Stimulated activated CD8-positive, alpha-beta memory T cell treated with anti-CD3 and anti-CD28 coated beads, Interleukin-12 subunit alpha, Interleukin-12 subunit beta, amount 100 ng/mL, for 1 hour (primary cell): ENCODE data around the gene GINS2.

Experiments
- DNase-seq: peaks from one replicate; pipeline ENCODE4 v3.0.0-alpha.2; 2020; ENCODE audit warnings: low read depth

Gene GINS2

GRCh38 chr16:85716022-85716679, 27.4 kb upstream of the GINS2 start:
- no peak for DNase-seq

DNA sequence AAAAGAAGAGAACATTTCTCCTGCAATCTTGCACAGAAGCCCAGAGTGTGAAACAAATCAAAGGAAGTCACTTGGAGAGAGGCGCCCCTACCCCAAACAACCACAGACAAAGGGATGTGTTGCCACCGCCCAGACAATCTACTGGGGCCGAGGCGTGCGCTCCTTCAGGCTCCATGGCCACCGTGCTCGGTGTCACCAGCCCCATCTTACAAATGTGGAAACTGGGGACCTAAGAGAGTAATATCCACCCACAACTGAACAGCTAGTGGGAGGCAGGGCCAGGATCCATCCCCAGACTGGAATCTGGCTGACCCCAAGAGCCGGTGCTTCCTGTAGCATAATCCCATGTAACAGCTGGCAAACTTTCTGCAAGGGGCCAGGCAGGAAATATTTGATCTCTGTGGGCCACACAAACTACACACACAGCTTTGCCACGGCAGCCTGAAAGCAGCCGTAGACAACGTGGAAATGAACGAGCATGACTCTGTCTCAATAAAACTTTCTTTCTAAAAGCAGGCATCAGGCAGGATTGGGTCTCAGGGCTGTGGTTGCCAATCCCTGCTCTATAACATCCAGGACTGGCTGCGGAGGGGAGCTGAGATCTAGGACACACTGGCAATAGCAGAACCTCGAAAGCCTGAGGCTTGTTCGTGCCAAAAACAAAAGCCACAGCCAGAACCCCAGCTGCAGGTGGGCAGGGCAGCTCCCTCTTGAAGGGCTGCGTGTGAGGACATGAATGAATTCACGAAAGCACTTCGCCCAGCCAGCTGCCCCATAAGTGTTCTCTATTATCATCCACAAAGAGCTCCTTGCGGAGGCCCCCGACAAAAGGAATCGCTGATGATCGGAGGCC, 26.6 kb upstream of the GINS2 start:
- no peak for DNase-seq

DNA sequence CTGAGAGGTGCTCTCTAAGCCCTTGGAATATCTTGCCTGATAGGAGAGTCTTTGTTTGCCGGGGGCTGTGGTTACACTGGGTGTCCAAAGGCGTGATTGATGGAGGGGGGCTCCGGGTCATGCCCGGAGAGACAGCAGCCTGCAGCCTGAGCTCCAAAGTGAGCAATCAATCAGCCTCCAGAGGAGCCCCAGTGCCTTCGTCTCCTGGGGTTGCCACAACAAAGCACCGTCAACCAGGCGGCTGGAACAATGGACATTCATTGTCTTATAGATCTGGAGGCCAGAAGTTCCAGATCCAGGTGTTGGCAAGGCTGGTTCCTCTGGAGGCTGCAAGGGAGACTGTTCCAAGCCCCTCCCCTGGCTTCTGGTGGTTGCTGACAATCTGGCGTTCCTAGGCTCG, 24.0 kb upstream of the GINS2 start:
- DNase-seq: no peak

DNA sequence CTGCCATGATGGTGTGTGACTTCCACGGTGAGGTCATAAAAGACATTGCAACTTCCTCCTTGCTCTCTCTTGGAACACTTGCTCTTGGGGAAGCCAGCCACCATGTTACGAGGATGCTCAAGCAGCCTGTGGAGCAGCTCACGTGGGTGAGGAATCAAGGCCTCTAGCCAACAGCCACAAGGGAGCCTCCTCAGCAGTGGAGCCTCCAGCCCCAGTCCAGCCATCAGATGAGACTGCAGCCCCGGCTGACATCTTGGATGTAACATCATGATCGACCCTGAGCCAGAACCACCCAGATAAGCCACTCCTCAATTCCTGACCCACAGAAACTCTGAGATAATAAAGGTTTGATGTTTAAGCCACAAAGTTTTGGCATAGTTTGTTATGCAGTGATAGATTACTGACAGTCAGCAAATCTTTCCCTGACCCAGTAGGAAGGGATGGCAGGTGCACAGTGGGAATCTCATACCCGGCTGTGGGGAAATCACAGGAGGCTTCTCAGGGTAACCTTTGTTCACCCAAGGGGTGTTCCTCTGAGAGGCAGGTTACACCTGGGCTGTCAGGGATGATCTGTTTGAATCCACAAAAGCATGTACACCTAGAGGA, 23.3 kb upstream of the GINS2 start:
- no peak for DNase-seq

DNA sequence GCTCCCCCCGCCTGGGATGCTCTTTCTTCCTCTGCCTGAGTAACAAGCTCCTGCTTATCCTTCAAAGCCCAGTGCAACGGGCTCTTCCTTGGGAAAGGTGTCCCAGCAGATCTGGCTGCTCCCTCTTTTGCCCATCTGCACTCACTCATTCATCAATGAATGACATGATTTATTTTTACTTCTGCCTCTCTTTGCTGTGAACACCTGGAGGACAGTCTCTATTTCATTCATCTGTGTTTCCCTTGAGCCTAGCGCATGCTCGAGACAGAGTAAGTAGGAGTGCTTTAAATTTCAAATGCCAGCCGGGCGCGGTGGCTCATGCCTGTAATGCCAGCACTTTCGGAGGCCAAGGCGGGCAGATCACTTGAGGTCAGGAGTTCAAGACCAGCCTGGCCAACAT, 22.0 kb upstream of the GINS2 start:
- no peak for DNase-seq

DNA sequence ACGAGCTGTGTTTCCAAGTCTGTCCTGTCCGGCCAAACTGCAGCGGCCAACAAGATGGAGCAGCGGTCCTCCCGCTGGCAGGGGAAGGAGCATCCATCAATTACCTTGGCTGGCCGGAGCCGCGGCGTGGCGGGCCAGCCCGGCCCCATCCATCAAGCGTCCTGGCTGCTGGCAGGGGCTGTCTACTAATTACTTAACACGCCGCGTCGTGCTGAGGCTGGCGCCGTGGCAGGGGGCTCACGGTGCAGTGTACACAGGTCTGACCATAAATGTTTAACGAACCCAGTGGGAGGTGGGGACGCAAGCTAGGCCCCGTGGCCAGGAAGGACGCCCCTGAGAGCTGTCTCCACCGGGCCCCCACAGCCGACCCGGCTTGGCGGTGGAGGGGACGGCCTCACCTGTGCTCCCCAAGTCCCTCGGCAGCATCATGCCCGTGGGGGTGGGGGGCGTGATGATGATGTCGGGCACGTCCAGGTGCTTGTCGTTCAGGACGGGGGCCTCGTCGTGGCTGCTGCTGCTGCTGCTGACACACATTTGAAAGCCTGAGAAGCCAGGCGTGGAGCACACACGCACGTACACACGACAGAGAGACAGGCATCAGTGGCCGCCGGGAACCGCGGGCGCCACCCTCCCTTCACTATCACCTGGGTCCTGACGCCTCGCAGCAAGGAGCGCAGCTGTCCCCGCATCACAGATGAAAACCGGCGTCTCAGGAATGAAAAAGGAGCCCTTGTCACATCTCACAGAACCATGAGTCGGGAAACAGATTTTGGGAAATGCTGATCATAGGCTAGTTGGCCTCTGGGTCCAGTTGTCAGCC, 21.2 kb upstream of the GINS2 start:
- no peak for DNase-seq

DNA sequence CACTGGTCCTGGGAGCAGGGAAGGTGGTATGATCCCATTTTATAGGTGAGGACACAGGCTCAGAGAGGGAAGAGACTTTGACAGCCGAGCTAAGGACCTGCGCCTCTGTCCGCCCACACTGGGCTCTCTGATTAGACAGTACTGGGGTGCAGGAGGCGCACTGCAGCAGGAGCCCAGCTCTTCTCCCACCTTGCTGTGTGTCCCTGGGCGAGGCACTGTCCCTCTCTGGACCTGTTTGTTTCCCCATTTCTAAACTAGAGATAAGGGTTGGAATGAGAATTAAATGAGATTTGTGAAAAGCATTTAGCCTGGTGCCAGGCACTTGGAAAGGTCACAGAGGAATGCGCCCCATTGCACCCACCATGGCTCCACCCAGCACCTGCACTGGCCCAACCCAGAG, 19.6 kb upstream of the GINS2 start:
- no peak for DNase-seq

DNA sequence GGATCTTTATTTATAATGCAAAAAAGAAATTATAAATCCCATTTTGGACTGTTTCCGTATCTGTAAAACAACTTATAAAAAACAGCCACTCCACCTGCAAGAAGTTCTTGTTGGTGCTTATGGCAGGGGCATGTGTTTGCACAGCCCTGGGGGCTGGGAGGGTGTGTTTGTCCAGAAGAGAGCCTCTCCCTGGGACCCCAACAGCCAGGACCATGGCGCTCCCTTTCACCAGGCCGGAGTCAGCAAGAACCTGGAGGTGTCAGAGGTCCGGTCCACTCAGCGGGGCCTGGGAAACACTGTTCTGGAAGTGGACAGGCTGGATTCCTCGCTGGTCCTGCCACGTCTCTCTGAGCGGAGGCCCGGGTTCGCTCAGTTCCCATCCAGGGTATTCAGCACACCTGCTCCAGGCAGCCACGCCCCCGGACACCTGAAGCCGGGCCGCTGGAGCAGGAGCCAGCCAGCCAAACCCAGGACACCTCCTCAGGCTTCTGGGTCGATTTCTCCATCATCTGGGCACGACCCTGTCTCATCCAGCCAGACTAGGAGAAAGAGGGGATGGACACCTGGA, 18.9 kb upstream of the GINS2 start:
- DNase-seq: no peak

- DNase-seq: no peak
These were observed 17.8 kb upstream of the GINS2 start for GRCh38 chr16:85706449-85707034.

GRCh38 chr16:85704900-85705846, 16.4 kb upstream of the GINS2 start:
- DNase-seq: no peak

DNA sequence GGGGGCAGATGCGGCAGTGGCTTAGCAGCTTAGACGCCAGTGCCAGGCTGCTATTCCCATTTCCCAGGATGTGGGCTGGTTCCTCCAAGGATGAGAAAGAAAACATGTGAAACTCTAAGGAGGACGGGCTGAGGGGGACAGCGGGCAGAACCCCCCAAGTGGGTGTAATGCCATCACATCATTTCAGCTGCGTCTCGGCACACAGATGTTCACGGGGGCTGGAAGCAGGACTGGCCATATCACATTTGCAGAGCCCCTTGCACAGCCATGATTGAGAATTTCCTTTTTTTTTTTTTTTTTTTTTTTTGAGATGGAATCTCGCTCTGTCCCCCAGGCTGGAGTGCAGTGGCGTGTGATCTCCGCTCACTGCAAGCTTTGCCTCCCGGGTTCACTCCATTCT, 15.3 kb upstream of the GINS2 start:
- no peak for DNase-seq

DNA sequence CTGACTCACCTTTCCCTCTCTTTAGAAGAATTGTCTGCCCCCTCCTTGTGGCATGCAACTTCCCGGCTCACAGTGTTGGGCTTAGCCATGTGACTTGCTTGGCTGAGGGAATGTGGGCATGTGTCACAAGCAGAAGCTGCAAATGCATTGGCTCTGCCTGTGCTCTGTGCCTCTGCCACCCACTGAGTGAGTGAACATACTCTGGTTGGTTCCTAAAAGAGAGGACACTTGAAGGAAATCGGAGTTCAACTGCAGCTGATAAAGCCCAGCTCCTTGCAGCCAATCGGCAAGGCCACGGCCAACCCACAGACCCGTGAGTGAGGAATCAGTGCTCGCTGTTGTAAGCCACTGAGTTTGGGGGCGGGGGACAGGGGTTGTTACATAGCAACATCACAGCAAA, 10.9 kb upstream of the GINS2 start:
- DNase-seq: no peak

DNA sequence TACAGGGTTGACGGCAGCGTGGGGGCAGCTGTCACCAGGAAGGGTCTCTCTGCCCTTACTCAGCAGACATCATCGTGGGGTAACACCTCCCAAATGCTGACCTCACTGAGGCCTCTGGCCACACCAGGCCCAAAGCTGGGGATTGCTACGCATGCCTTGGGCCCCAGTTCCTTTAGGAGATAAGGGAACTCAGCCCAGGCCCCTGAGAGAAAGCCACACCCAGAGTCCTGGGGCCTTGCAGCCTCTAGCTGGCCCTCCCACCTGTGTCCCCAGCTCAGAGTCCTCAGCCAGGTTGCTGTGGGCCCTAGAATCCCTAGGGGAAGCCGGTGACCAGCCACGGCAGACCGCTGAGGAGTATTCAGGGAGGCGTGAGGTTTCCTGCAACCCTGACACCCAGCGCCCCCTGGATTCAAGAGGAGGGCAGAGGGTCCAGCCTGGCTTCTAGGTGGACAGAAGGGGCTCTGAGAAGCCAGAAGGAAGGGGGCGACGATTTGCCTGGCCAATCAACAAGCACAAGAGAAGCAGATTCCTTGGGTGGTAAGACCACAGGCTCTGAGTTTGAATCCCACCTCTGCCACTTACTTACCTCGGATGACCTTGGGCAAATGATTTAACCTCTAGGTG, 10.3 kb upstream of the GINS2 start:
- no peak for DNase-seq

DNA sequence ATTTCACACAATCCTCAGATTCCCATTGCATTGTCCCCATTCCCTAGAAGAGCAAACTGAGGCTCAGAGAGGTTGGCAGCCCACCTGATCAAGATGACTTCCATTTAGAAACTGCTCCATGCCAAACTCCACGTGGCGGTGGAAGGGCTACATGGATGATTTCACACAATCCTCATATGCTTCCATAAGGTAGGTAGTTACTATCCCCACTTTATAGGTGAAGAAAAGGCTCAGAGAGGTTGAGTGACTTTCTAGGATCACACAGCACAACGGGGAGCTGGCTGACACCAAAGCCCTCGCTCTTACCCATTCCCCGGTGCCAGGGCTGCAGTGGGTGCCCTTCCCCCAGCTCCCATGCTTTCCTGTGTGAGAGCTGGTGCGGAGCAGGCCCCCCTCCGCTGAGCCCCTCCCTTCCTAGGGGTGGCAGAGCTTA, 9.7 kb upstream of the GINS2 start:
- no peak for DNase-seq

GRCh38 chr16:85697431-85697830, 8.7 kb upstream of the GINS2 start:
- no peak for DNase-seq

DNA sequence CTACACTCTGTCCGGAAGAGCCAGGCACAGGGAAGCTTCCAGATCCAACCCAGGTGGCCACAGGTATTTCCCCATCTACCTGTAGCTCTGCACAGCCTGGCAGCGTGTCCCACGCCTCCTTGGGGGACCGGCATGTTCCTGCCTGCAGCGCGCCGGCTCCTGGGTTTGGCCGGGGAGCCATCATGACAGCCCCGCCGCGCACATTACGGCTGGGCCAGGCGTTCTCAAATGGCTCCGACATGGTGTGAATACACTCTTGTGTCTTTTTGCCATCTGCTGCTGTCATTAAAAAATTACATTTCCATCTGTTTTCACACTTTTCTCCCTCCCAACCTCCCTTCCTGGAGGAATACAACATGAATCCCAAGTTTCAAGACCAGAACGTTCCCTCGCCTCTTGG, 8.0 kb upstream of the GINS2 start:
- no peak for DNase-seq

DNA sequence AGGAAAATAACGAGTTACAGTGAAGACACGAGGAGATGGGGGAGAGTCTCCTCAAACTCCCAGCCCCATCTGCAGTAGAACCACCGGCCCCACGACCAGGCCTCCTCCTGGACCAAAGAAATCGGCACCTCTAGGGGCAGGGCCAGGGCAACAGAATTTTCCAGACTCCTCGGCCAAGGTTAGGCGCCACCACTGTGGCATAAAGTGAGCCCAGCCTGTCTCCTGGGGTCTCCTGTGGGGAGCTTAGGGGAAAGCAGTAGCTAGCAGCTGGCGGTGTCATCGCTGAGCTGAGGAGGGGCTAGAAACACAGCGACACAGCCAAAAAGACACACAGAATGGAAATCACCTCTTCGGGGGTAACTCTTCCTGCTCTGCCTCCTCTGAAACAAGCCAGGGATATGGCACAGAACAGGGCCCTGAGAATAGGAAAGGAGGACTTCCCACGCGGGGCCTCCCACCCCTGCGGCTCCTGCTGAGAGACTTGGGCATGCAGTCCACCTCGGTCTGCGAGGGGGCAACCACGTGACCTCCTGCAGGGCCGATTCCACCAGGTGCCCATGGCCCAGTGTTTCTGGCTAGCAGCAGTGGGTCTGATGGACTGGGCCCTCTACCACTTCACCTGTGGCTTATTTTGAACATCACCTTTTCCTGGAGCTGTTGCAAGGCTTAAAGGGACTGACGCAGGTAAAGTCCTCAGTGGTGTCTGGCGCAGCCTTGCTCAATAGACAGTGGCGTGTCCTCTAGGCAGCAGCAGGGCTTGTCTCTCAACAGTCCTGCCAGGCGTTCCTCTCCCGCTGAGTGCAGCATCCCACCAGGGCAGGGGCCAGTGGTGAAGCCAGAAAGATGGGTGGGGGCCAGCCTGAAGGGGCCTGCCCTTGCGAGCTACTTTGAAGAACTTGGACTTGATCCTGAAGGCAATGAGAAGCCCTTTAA, 6.7 kb upstream of the GINS2 start:
- DNase-seq: no peak

DNA sequence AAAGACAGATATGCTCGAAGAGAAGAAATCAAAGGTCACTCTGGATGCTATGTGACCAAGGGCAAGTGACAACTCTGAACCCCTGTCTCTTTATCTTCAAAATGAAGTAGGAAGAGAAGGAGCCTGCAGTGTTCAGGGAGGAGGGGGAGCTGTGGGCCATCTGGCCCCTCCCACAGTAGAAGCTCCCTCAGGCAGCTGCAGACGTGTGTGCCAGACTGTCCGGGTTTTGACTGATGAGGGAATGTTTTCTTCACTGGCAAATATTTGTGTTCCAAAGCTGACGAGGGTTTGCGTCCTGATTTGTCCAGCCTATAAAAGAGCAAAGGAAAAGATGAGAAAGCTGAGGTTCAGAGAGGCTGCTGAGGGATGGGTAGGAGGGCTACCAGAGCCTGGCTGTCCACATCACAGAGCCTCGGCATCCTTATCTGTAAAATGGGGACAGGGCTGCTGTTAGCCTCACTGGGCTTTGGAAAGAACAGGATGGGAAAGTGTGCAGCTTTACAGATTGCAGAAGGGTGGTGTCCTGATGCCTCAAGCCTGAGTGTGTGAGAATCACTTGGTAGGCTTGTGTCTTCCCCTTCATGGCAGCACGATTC, 1.8 kb upstream of the GINS2 start:
- no peak for DNase-seq

GRCh38 chr16:85689950-85690320, 1.2 kb upstream of the GINS2 start:
- no peak for DNase-seq
